ENCODE results near the gene PCGF3.

- TF ChIP-seq CTCF (IDR thresholded peaks at IDR 0.05; ENCODE audit: insufficient read depth, low read length, poor library complexity, severe bottlenecking) (no peak), EZH2phosphoT487 (conservative IDR thresholded peaks at IDR 0.05; ENCODE audit: low read length) (no peak)
These were observed 80.6 kb downstream of the PCGF3 start for GRCh38 chr4:786074-786741.
